Stimulated activated CD8-positive, alpha-beta memory T cell treated with anti-CD3 and anti-CD28 coated beads, Interleukin-12 subunit alpha, Interleukin-12 subunit beta, amount 100 ng/mL, for 24 hours (primary cell): ENCODE results near the gene CSH1.
"Not testable (repeated sequence)": the region's sequence is repeated elsewhere in the genome, so short reads cannot be mapped to it uniquely, and the experiment has no call there.

ENCODE experiments used
- DNase-seq: peaks from one replicate; pipeline ENCODE4 v3.0.0-alpha.2; 2020; ENCODE audit errors: extremely low read depth

Gene CSH1

DNA sequence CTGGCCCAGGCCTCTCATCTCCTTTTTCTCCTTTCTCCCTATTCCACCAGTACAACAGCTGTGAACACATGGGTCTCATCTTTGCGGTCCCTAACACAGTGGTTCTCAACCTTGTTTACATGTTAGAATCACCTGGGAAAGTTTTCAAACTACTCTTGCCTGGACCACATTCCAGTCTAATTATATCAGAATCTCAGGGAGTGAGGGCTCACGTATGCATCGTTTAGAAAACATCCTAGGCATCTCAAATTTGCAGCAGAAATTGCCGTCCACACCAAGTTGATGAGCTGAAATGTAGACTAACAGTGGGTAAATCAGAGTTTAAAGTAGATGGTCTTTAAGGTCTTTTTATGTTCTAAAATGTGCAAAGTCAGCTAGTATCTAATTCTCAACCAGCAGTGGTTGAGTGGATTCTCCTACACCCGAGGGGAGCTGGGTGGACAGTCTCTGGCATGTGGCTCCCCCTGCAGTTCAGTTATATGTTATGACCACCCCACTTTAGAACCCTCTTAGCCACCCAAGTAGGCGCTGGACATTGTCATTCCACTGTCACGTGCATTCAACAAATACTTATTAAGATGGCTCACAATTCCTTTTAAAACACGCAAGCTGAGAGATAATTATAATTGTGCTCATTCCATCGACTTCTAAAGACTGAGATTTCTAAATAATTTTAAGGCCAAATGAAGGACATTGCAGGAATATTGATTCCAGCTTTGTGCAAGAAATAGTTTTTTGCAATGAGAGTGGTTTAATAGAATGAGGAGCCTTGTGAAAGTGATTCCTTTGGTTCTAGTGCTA is 26.7 kb downstream of the CSH1 start:
- DNase-seq = not testable (repeated sequence)

DNA sequence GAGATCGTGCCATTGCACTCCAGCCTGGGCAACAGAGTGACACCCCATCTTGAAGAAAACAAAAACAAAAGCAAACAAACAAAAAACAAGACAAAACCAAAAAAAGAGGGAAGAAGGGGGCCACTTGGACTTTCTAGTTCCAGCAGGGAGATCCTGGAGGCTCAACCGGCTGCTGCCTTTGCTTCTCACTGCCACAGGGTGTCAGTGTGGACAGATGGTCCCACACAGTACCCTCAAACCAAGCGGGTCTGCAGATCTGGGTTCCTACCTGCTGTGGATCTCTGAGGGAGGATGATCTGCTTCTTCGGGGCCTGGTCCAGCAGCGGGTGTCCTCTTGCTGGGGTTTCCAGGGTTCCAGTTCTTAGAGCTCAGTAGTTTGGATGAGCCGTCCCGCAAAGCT is 29.7 kb downstream of the CSH1 start:
- DNase-seq = not testable (repeated sequence)

- DNase-seq = no peak
Observed at GRCh38 chr17:63859257-63859656, 37.1 kb downstream of the CSH1 start.

- DNase-seq = not testable (repeated sequence)
Observed at GRCh38 chr17:63856425-63856824, 39.9 kb downstream of the CSH1 start.

DNA sequence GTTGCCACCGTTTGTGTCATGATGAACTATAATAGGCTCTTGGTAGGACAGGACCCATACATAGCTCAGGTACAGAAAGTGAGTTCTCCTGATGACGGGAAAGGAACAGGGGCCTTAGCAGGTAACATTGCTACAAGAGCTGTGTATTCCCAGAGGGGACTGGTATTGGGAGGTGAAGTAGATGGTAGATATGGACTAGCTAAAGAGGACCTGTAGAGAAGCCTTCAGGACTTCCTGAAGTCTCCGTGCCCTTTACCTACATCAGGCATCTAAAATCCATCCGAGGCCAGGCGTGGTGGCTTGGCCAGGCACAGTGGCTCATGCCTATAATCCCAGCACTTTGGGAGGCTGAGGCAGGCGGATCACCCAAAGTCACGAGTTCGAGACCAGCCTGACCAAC is 41.2 kb downstream of the CSH1 start:
- no peak for DNase-seq

DNA sequence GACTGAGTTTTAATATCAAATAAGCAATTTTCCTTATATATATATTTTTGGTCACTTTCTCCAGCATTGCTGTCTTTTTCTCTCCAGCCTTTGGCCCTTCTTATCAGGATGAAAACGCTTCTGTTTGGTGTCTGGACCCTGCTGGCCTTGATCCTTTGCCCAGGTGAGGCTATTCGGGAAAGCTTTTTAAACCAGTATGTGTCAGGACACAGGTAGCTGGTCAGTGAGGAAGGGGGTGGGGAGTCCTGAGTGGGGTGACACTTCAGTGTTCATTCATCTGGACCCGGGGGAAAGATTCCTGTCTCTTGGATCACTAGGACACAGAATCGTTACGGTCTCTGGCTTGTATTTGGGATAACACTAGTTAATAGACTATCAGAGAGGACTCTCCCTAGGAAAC is 41.7 kb downstream of the CSH1 start:
- DNase-seq = no peak

- DNase-seq = no peak
Observed at GRCh38 chr17:63853260-63853659, 43.1 kb downstream of the CSH1 start.

GRCh38 chr17:63850401-63850800 is 46.0 kb downstream of the CSH1 start:
- DNase-seq = no peak

- DNase-seq = peak; percentile 85
Observed at GRCh38 chr17:63848834-63849689, 47.3 kb downstream of the CSH1 start.

DNA sequence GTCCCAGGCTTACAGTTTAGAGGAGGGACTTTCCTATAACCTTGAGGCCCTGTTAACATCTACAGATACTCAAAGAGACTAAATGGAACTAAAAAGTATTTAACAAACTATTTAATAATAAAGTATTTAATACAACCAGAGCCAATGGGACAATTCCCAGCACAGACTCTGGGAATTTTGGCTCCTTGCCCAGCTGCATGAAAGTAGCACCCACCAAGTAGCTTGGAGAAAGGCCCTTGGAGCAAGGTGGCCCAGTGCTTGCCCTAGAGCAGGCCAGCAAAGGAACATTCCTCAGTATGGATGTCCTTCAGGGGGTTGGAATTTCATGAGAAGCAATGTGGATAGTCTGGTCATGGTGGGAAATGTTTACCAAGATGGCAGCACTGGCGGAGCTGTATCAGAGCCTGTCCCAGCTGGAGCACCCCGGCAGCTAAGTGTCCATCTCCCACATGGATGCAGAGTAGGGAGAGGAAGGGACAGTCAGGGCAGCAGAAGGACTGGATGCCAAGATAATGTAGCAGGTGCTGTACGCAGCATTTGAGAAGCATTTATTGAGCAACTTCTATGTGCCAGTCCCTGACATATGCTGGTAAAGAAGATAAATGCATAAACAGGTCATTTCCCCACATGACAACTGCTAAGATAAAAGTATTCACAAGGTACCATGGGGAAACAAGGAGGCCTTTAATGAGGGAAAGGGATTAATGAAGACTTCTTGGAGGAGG is 48.7 kb downstream of the CSH1 start:
- DNase-seq = no peak

DNA sequence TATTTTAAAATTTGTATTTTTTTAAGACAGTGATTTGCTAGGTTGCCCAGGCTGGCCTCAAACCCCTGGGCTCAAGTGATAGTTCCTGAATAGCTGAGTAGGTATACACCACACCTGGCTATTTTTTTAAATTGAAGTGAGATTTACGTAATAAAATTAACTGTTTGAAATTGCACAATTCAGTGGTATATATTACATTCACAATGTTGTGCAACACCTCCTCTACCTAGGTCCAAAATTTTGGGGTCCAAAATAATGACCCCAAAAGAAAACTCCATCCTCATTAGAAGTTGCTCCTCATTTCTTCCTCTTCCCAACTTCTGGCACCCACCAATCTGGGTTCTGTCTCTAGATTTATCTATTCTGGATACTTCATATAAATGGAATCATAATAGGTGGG is 50.9 kb downstream of the CSH1 start:
- no peak for DNase-seq
